MM.1S (cell line): ENCODE measurements around the gene GJD2.
A peak's percentile ranks its signal among the peaks of the same experiment; 100 is the strongest.

Source experiments
- DNase-seq: peaks from one replicate; pipeline ENCODE4 v3.0.0-alpha.2; 2015
- H2AFZ ChIP-seq: fragments of 300-600 bp; sonication (generic); 2 replicates; pipeline ENCODE4 v1.6.0; 2016; ENCODE audit warnings: antibody characterized with exemption, low read length
- H3F3A ChIP-seq: fragments of 300-600 bp; sonication (generic); 2 replicates; pipeline ENCODE4 v1.6.1; 2016; ENCODE audit warnings: mild to moderate bottlenecking, antibody characterized with exemption, low read length, moderate library complexity, mixed read lengths; ENCODE audit not compliant: insufficient read depth
- H3K27ac ChIP-seq: fragments of 300-600 bp; sonication (generic); 2 replicates; pipeline ENCODE4 v1.5.1; 2016; ENCODE audit warnings: mild to moderate bottlenecking, low read length
- H3K27me3 ChIP-seq: fragments of 300-600 bp; sonication (generic); replicated peaks from 2 replicates; pipeline ENCODE4 v1.6.0; 2016; ENCODE audit warnings: low read length; ENCODE audit not compliant: insufficient read depth
- H3K36me3 ChIP-seq: fragments of 300-600 bp; sonication (generic); replicated peaks from 2 replicates; pipeline ENCODE4 v1.6.1; 2016; ENCODE audit warnings: mild to moderate bottlenecking, low read length, mixed read lengths; ENCODE audit not compliant: insufficient read depth
- H3K4me1 ChIP-seq: fragments of 300-600 bp; sonication (generic); 2 replicates; pipeline ENCODE4 v1.6.1; 2016; ENCODE audit warnings: low read length, mixed read lengths
- H3K4me2 ChIP-seq: fragments of 300-600 bp; sonication (generic); 2 replicates; pipeline ENCODE4 v1.6.0; 2016; ENCODE audit warnings: low read depth, low read length
- H3K4me3 ChIP-seq: fragments of 300-600 bp; sonication (generic); 2 replicates; pipeline ENCODE4 v1.5.1; 2016; ENCODE audit warnings: low read length, mixed read lengths
- H3K79me2 ChIP-seq: fragments of 300-600 bp; sonication (generic); 2 replicates; pipeline ENCODE4 v1.6.1; 2016; ENCODE audit warnings: mixed run types, low read length, mixed read lengths
- H3K9ac ChIP-seq: fragments of 300-600 bp; sonication (generic); 2 replicates; pipeline ENCODE4 v1.6.1; 2016; ENCODE audit warnings: low read length, mixed read lengths
- H3K9me2 ChIP-seq: fragments of 300-600 bp; sonication (generic); replicated peaks from 2 replicates; pipeline ENCODE4 v1.6.1; 2016; ENCODE audit warnings: mild to moderate bottlenecking, low read length, mixed read lengths; ENCODE audit not compliant: insufficient read depth
- H3K9me3 ChIP-seq: fragments of 300-600 bp; sonication (generic); replicated peaks from 2 replicates; pipeline ENCODE4 v1.6.1; 2016; ENCODE audit warnings: mild to moderate bottlenecking, low read length, mixed read lengths; ENCODE audit not compliant: insufficient read depth
- H4K20me1 ChIP-seq: fragments of 300-600 bp; sonication (generic); 2 replicates; pipeline ENCODE4 v1.6.1; 2016; ENCODE audit warnings: mild to moderate bottlenecking, low read length, moderate library complexity, mixed read lengths; ENCODE audit not compliant: insufficient read depth
- EZH2 ChIP-seq: fragments of 300-600 bp; sonication (generic); optimal IDR thresholded peaks from 2 replicates; pipeline ENCODE3; 2017; ENCODE audit warnings: low read depth, mild to moderate bottlenecking, antibody characterized with exemption, low read length, mixed read lengths
- EZH2phosphoT487 ChIP-seq: fragments of 300-600 bp; sonication (generic); IDR thresholded peaks from 2 replicates; pipeline ENCODE4 v1.6.1; 2018; ENCODE audit warnings: antibody characterized with exemption, low read length
- TF ChIP-seq, protein P1 (sequence below): fragments of 300-600 bp; sonication (generic); IDR thresholded peaks from 2 replicates; pipeline ENCODE4 v1.5.1; 2016; ENCODE audit warnings: antibody characterized with exemption, low read length, mixed read lengths

The GJD2 gene

GRCh38 chr15:34708422-34708821 is 46.4 kb downstream of the GJD2 start:
- Histone ChIP-seq H3K27ac (no peak overlapping the region), H3K27me3 (no peaks in the 10 kb centered on the region), H3K9ac (no peak overlapping the region), H3K79me2 (no peaks in the 10 kb centered on the region), H3F3A (no peaks in the 10 kb centered on the region), H3K4me3 (no peak overlapping the region), H3K4me1 (no peaks in the 10 kb centered on the region), H2AFZ (no peak overlapping the region), H4K20me1 (no peaks in the 10 kb centered on the region), H3K4me2 (no peak overlapping the region), H3K36me3 (no peaks in the 10 kb centered on the region), H3K9me3 (no peaks in the 10 kb centered on the region), H3K9me2 (no peaks in the 10 kb centered on the region)
- DNase-seq = peak; percentile 47
- TF ChIP-seq, protein P1, sequence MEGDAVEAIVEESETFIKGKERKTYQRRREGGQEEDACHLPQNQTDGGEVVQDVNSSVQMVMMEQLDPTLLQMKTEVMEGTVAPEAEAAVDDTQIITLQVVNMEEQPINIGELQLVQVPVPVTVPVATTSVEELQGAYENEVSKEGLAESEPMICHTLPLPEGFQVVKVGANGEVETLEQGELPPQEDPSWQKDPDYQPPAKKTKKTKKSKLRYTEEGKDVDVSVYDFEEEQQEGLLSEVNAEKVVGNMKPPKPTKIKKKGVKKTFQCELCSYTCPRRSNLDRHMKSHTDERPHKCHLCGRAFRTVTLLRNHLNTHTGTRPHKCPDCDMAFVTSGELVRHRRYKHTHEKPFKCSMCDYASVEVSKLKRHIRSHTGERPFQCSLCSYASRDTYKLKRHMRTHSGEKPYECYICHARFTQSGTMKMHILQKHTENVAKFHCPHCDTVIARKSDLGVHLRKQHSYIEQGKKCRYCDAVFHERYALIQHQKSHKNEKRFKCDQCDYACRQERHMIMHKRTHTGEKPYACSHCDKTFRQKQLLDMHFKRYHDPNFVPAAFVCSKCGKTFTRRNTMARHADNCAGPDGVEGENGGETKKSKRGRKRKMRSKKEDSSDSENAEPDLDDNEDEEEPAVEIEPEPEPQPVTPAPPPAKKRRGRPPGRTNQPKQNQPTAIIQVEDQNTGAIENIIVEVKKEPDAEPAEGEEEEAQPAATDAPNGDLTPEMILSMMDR = peak; percentile 82
- TF ChIP-seq EZH2phosphoT487 = no peak

DNA sequence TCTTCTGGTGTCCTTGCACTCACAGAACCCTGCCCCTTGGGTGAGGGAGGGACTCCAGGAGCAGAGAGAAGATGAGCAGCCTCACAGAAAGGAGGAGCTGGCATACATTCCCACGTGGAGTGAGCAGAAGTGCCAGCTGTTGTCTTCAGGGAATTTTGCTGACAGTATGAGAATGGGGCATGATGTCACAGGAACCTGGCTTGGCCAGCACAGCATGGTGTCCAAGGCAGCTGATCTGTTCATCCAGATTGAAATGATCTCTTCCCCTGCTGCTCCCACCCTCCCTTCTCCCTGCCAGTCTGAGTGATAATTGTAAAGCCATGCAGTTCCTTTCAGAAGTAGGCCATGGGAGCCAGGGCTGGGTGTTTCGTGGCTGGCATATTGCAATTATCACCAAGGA is 53.3 kb downstream of the GJD2 start:
- no peak for TF ChIP-seq EZH2phosphoT487
- no peak for TF ChIP-seq EZH2
- TF ChIP-seq, protein P1 = no peak
- no peaks in the 10 kb centered on the region for H3K27me3 ChIP-seq
- no peak for DNase-seq
- H3K79me2 ChIP-seq = no peaks in the 10 kb centered on the region
- H3K9me2 ChIP-seq = no peaks in the 10 kb centered on the region
- H3K4me3 ChIP-seq = no peak overlapping the region
- H2AFZ ChIP-seq = no peak overlapping the region
- H3K9me3 ChIP-seq = no peaks in the 10 kb centered on the region
- H3K4me1 ChIP-seq = no peaks in the 10 kb centered on the region
- H3F3A ChIP-seq = no peaks in the 10 kb centered on the region
- H3K36me3 ChIP-seq = no peaks in the 10 kb centered on the region
- H3K4me2 ChIP-seq = no peak overlapping the region
- H4K20me1 ChIP-seq = no peaks in the 10 kb centered on the region
- no peak overlapping the region for H3K27ac ChIP-seq
- no peak overlapping the region for H3K9ac ChIP-seq
